Body of pancreas (tissue), 4 donors: ENCODE results near the gene PIGA. TPM values are rescaled to one million over a fixed set of nuclear protein-coding genes. Genes with fewer than 3 reads are reported as not detected.

Experiments
- ATAC-seq: fragments of 150-250 bp; one replicate; pipeline ENCODE4 v1.9.1; 2016
- DNase-seq, 4 donors: peaks; one replicate each; pipeline ENCODE4 v3.0.0-alpha.2; 2019
- H3K27ac ChIP-seq, 4 donors: fragments of 200-600 bp; sonication (generic); 1 replicate in 3 of 4; 2 replicates in 1 of 4; pipeline versions ENCODE4 v1.5.1 to v1.6.1; 2016 to 2019; ENCODE audit warnings: mild to moderate bottlenecking in 1 of 4, mixed read lengths in 1 of 4, moderate library complexity in 1 of 4
- H3K27me3 ChIP-seq, 2 donors: fragments of 200-600 bp; sonication (generic); one replicate each; pipeline ENCODE4 v1.6.0; 2016; ENCODE audit warnings: mild to moderate bottlenecking in 1 of 2
- H3K36me3 ChIP-seq, 2 donors: fragments of 200-600 bp; sonication (generic); replicated peaks in 1 of 2; 2 replicates each; pipeline ENCODE4 v1.5.1; 2016; ENCODE audit warnings: low read depth in 2 of 2; ENCODE audit not compliant: insufficient read depth in 1 of 2
- H3K4me1 ChIP-seq: fragments of 200-600 bp; sonication (generic); one replicate; pipeline ENCODE4 v1.6.0; 2016
- H3K4me3 ChIP-seq, 2 donors: fragments of 200-600 bp; sonication (generic); 1 replicate in 1 of 2; 2 replicates in 1 of 2; pipeline ENCODE4 v1.5.1; 2016 to 2019
- H3K9me3 ChIP-seq, 3 donors: fragments of 200-600 bp; sonication (generic); 1 replicate in 2 of 3; 2 replicates in 1 of 3; pipeline ENCODE4 v1.5.1; 2016
- POLR2A ChIP-seq, 3 donors: fragments of 450-650 bp; IDR thresholded peaks; one replicate each; pipeline ENCODE4 v1.6.1; 2016; ENCODE audit warnings: antibody characterized with exemption in 3 of 3, mild to moderate bottlenecking in 2 of 3
- WGBS, 2 donors: methylation state at CpG; one replicate each; pipeline ENCODE4 v1.1.5; 2017; 5-methylcytosine and 5-hydroxymethylcytosine counted together
- intact Hi-C: fragments of 100-400 bp; cut with DNase I; formaldehyde crosslinking; loops from one replicate; pipeline ENCODE4 v1.15.1; 2023
- total RNA-seq, 2 donors: library from RNA; depleted of rRNA; stranded (reverse); fragments of >200 nt; gene quantifications; one replicate each; pipeline ENCODE4 v1.1.0, GENCODE V29; 2016
- TF ChIP-seq, protein P1 (sequence below), 7 experiments: fragments of 450-650 bp in 4 of 7; fragments of 200-600 bp in 3 of 7; sonication (generic) in 3 of 7; IDR thresholded peaks; one replicate each; pipeline ENCODE4 v1.5.1; 2016 to 2019; ENCODE audit warnings: antibody characterized with exemption in 7 of 7

The PIGA gene
- total RNA-seq, 2 donors from 2014 or later = 9.3 to 24.7 TPM

DNA sequence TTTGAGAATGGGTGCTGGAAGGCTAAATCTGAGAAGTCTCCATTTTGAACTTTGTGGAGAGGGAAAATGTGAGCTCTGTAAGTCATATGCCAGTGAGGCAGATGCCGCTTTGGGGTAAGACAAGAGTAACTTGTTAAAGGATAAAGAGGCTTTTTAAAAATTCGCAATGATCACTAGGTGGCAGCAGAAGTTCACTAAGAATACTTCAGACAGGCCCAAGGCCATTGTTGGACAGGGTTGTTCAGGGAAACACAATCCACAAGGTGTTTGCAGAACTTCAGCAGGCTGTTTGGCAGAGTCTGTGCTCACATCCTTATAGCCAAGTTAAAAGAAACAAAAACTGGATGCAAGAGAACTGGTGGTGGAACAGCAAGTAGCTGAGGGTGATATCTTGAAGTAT, 13.7 kb upstream of the PIGA start:
- TF ChIP-seq, protein P1, sequence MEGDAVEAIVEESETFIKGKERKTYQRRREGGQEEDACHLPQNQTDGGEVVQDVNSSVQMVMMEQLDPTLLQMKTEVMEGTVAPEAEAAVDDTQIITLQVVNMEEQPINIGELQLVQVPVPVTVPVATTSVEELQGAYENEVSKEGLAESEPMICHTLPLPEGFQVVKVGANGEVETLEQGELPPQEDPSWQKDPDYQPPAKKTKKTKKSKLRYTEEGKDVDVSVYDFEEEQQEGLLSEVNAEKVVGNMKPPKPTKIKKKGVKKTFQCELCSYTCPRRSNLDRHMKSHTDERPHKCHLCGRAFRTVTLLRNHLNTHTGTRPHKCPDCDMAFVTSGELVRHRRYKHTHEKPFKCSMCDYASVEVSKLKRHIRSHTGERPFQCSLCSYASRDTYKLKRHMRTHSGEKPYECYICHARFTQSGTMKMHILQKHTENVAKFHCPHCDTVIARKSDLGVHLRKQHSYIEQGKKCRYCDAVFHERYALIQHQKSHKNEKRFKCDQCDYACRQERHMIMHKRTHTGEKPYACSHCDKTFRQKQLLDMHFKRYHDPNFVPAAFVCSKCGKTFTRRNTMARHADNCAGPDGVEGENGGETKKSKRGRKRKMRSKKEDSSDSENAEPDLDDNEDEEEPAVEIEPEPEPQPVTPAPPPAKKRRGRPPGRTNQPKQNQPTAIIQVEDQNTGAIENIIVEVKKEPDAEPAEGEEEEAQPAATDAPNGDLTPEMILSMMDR (IDR thresholded peaks at IDR 0.05) = peak; percentile 14 to 71 (median 52)
- TF ChIP-seq POLR2A (IDR thresholded peaks at IDR 0.05) = no peak
- Histone ChIP-seq H3K27me3 (no peaks in the 10 kb centered on the region), H3K27ac (no peak overlapping the region), H3K4me3 (no peak overlapping the region), H3K4me1 (no peaks in the 10 kb centered on the region), H3K36me3 (no peaks in the 10 kb centered on the region), H3K9me3 (no peaks in the 10 kb centered on the region)
- ATAC-seq = peak; percentile 81
- intact Hi-C loops = no loop called here
- peak; percentile 36 to 70 (median 66) for DNase-seq
- 18 to 21% methylated on average over 2 of the region's 2 CpGs for WGBS, 2 donors

DNA sequence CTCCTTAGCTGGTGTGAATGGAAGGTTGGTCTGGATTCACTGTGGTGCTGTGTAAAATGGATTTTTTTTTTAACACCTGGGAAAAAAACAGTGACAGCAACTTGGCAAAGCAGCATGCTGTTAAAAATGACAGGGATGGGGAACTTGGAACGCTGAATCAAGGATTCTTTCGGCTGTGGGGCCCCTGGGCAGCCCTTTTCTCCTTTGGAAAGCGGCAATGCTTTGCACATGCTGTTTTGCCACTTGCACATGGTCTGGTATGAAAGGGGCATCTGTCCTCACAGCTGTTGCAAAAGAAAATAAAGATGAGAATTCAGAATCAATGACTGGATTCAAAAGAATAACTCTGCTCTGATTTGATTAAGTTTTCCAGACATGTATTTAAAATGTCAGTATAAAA, 10.7 kb upstream of the PIGA start:
- TF ChIP-seq, protein P1 (IDR thresholded peaks at IDR 0.05) = no peak
- TF ChIP-seq POLR2A (IDR thresholded peaks at IDR 0.05) = no peak
- no peaks in the 10 kb centered on the region for H3K9me3 ChIP-seq
- ATAC-seq = no peak
- H3K36me3 ChIP-seq = no peaks in the 10 kb centered on the region
- H3K4me3 ChIP-seq = no peak overlapping the region
- WGBS, 2 donors = 58 to 70% methylated on average over 3 of the region's 3 CpGs
- DNase-seq = no peak
- no peaks in the 10 kb centered on the region for H3K4me1 ChIP-seq
- no peak overlapping the region for H3K27ac ChIP-seq
- H3K27me3 ChIP-seq = no peaks in the 10 kb centered on the region
- intact Hi-C loops = no loop called here

DNA sequence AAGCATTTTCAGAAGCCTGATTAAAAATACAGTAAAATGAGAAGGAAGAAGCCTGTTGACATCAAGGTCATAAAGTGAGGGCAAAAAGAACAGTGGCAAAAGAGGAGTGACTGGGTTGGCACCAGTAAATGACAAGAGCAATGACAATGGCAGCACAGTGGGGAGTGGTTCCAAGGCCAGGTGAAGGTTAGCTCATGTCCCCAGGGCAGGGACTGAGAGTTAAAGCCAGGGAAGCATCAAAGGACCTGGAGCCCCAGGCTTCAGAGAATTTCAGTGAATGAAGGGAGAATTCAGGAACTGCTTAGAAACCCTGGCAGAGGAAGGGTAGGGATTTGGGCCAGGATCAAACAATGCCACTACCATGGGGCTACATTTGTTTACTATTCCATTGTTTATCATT, 8.8 kb upstream of the PIGA start:
- no peaks in the 10 kb centered on the region for H3K4me1 ChIP-seq
- H3K27ac ChIP-seq = no peak overlapping the region
- H3K36me3 ChIP-seq = no peaks in the 10 kb centered on the region
- DNase-seq (no peak), ATAC-seq (no peak)
- intact Hi-C loops = no loop called here
- H3K4me3 ChIP-seq = no peak overlapping the region
- no peaks in the 10 kb centered on the region for H3K27me3 ChIP-seq
- no peak for TF ChIP-seq POLR2A (IDR thresholded peaks at IDR 0.05)
- TF ChIP-seq, protein P1 (IDR thresholded peaks at IDR 0.05) = no peak
- no peaks in the 10 kb centered on the region for H3K9me3 ChIP-seq

- no peaks in the 10 kb centered on the region for H3K4me1 ChIP-seq
- H3K27me3 ChIP-seq = no peaks in the 10 kb centered on the region
- TF ChIP-seq, protein P1 (IDR thresholded peaks at IDR 0.05) = no peak
- TF ChIP-seq POLR2A (IDR thresholded peaks at IDR 0.05) = no peak
- no peak overlapping the region for H3K4me3 ChIP-seq
- no peaks in the 10 kb centered on the region for H3K9me3 ChIP-seq
- no peak overlapping the region for H3K27ac ChIP-seq
- WGBS, 2 donors = 47 to 56% methylated on average over 5 of the region's 5 CpGs
- DNase-seq = peak in 3 of 4 donors; percentile 7 to 19 (median 19)
- intact Hi-C loops = no loop called here
- ATAC-seq = peak; percentile 66
- no peaks in the 10 kb centered on the region for H3K36me3 ChIP-seq
Measured at GRCh38 chrX:15343075-15343476, 7.8 kb upstream of the PIGA start.

DNA sequence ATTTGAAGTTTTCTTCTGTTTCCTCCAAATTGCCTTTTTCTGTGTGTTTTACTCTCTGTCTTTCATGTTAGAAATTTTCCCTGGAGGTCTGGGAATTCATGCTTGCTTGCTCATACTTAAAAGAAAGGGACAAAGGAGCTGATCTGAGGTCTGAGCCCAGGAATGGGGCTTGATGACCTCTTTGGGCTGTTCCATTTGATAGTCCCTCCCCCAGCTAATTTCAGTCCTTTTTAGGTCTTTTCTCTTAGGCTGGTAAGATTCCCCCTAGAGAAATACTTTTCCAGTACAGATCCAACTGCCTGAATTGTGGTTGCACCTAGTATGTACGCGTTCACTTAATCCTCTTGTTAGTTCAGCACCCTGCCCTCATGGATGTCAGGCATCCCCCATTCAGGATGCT, 5.5 kb upstream of the PIGA start:
- no peak for TF ChIP-seq POLR2A (IDR thresholded peaks at IDR 0.05)
- TF ChIP-seq, protein P1 (IDR thresholded peaks at IDR 0.05) = no peak
- Histone ChIP-seq H3K4me1 (no peaks in the 10 kb centered on the region), H3K9me3 (no peaks in the 10 kb centered on the region), H3K27me3 (no peaks in the 10 kb centered on the region), H3K36me3 (no peaks in the 10 kb centered on the region), H3K4me3 (no peak overlapping the region), H3K27ac (no peak overlapping the region)
- ATAC-seq = no peak
- WGBS, 2 donors = 89 to 90% methylated on average over 2 of the region's 2 CpGs
- DNase-seq = no peak
- intact Hi-C loops = no loop called here
